B cell (primary cell): ENCODE measurements around the gene REEP2.

Source experiments
- CTCF ChIP-seq: fragments of 200-600 bp; IDR thresholded peaks from one replicate; pipeline ENCODE4 v1.8.0; 2022; ENCODE audit warnings: antibody characterized with exemption, mild to moderate bottlenecking
- EZH2 ChIP-seq: IDR thresholded peaks from 2 replicates; pipeline ENCODE4 v1.6.1; 2012; ENCODE audit warnings: borderline replicate concordance, low read depth, mild to moderate bottlenecking, moderate library complexity, low read length; ENCODE audit not compliant: insufficient read depth, poor library complexity, severe bottlenecking

- no peak for TF ChIP-seq EZH2
- TF ChIP-seq CTCF: no peak
Observed at GRCh38 chr5:138389332-138389731, 49.5 kb upstream of the REEP2 start.
